Smooth muscle cell (in vitro differentiated cells): Measurements from ENCODE around the gene FAM47C. TPM values are rescaled to one million over a fixed set of nuclear protein-coding genes. Genes with fewer than 3 reads are reported as not detected.

ENCODE experiments used
- DNase-seq: peaks from one replicate; lab custom pipeline; 2025; ENCODE audit not compliant: unreplicated experiment; lab: John Stamatoyannopoulos, UW
- H2AFZ ChIP-seq: fragments of 200-600 bp; sonication (generic); 2 replicates; pipeline ENCODE4 v1.6.0; 2016; ENCODE audit warnings: antibody characterized with exemption, low read depth, mild to moderate bottlenecking
- H3F3A ChIP-seq: fragments of 200-600 bp; sonication (generic); 2 replicates; pipeline ENCODE4 v1.6.0; 2017; ENCODE audit warnings: antibody characterized with exemption, low read depth
- H3K27ac ChIP-seq: fragments of 200-600 bp; sonication (generic); 2 replicates; pipeline ENCODE4 v1.5.1; 2016; ENCODE audit warnings: low read depth, mild to moderate bottlenecking
- H3K27me3 ChIP-seq: fragments of 200-600 bp; sonication (generic); 2 replicates; pipeline ENCODE4 v1.6.1; 2016; ENCODE audit warnings: low read depth, mild to moderate bottlenecking
- H3K36me3 ChIP-seq: fragments of 200-600 bp; sonication (generic); 2 replicates; pipeline ENCODE4 v1.5.1; 2016; ENCODE audit warnings: low read depth
- H3K4me1 ChIP-seq: fragments of 200-600 bp; sonication (generic); 2 replicates; pipeline ENCODE4 v1.5.1; 2016; ENCODE audit warnings: low read depth
- H3K4me2 ChIP-seq: fragments of 200-600 bp; sonication (generic); 2 replicates; pipeline ENCODE4 v1.6.0; 2016; ENCODE audit warnings: mild to moderate bottlenecking
- H3K4me3 ChIP-seq: fragments of 200-600 bp; sonication (generic); 2 replicates; pipeline ENCODE4 v1.5.1; 2016; ENCODE audit warnings: mild to moderate bottlenecking
- H3K79me2 ChIP-seq: fragments of 200-600 bp; sonication (generic); 2 replicates; pipeline ENCODE4 v1.6.0; 2016; ENCODE audit warnings: low read depth, mild to moderate bottlenecking
- H3K9ac ChIP-seq: fragments of 200-600 bp; sonication (generic); 2 replicates; pipeline ENCODE4 v1.6.0; 2016; ENCODE audit warnings: low read depth
- H3K9me3 ChIP-seq: fragments of 200-600 bp; sonication (generic); replicated peaks from 2 replicates; pipeline ENCODE4 v1.5.1; 2016; ENCODE audit warnings: low read depth
- H4K20me1 ChIP-seq: fragments of 200-600 bp; sonication (generic); 2 replicates; pipeline ENCODE4 v1.6.0; 2016; ENCODE audit warnings: low read depth
- CTCF ChIP-seq: fragments of 200-600 bp; sonication (generic); IDR thresholded peaks from 2 replicates; pipeline ENCODE4 v1.5.1; 2017; ENCODE audit warnings: borderline replicate concordance, mild to moderate bottlenecking, antibody characterized with exemption; ENCODE audit not compliant: insufficient read depth, poor library complexity, severe bottlenecking
- WGBS: methylation state at CpG from one replicate; pipeline ENCODE4 v1.1.7; 2016; ENCODE audit warnings: low lambda C conversion rate; 5-methylcytosine and 5-hydroxymethylcytosine counted together
- polyA plus RNA-seq: library from polyadenylated mRNA; unstranded; fragments of >200 nt; fragmentation: Nextera tagmentation; extraction: Ambion mirVana; gene quantifications from 2 replicates; pipeline ENCODE4 v1.2.1, GENCODE V29; 2016
- total RNA-seq: library from RNA; depleted of rRNA; stranded (reverse); fragments of >200 nt; gene quantifications from 2 replicates; pipeline ENCODE4 v1.2.3, GENCODE V29; 2014

FAM47C gene
- total and polyA plus RNA-seq, 2 experiments from 2014 or later = not detected

- no peaks in the 10 kb centered on the region for H3K27me3 ChIP-seq
- no peaks in the 10 kb centered on the region for H4K20me1 ChIP-seq
- H2AFZ ChIP-seq = no peak overlapping the region
- no peaks in the 10 kb centered on the region for H3K9me3 ChIP-seq
- H3K9ac ChIP-seq = no peak overlapping the region
- no peak overlapping the region for H3K4me3 ChIP-seq
- H3K4me1 ChIP-seq = no peaks in the 10 kb centered on the region
- H3K27ac ChIP-seq = no peak overlapping the region
- TF ChIP-seq CTCF = no peak
- DNase-seq = no peak
- no peaks in the 10 kb centered on the region for H3K36me3 ChIP-seq
- H3K79me2 ChIP-seq = no peaks in the 10 kb centered on the region
- no peak overlapping the region for H3K4me2 ChIP-seq
- H3F3A ChIP-seq = no peaks in the 10 kb centered on the region
These were observed 34.6 kb upstream of the FAM47C start for GRCh38 chrX:36973575-36973974.

- no peak overlapping the region for H3K27ac ChIP-seq
- WGBS = 87% methylated on average over 6 of the region's 6 CpGs
- no peak overlapping the region for H3K9ac ChIP-seq
- no peaks in the 10 kb centered on the region for H3K9me3 ChIP-seq
- no peaks in the 10 kb centered on the region for H3K36me3 ChIP-seq
- H3K27me3 ChIP-seq = no peaks in the 10 kb centered on the region
- H3K4me3 ChIP-seq = no peak overlapping the region
- no peak for DNase-seq
- no peak overlapping the region for H2AFZ ChIP-seq
- TF ChIP-seq CTCF = no peak
- no peaks in the 10 kb centered on the region for H4K20me1 ChIP-seq
- no peak overlapping the region for H3K4me2 ChIP-seq
- no peaks in the 10 kb centered on the region for H3K79me2 ChIP-seq
- no peaks in the 10 kb centered on the region for H3K4me1 ChIP-seq
- no peaks in the 10 kb centered on the region for H3F3A ChIP-seq
These were observed 33.3 kb upstream of the FAM47C start for GRCh38 chrX:36974911-36975310.

- Histone ChIP-seq H3K4me1 (no peaks in the 10 kb centered on the region), H3K27me3 (no peaks in the 10 kb centered on the region), H3K4me3 (no peak overlapping the region), H4K20me1 (no peaks in the 10 kb centered on the region), H3K36me3 (no peaks in the 10 kb centered on the region), H3K27ac (no peak overlapping the region), H2AFZ (no peak overlapping the region), H3K9ac (no peak overlapping the region), H3F3A (no peaks in the 10 kb centered on the region), H3K9me3 (no peaks in the 10 kb centered on the region), H3K4me2 (no peak overlapping the region), H3K79me2 (no peaks in the 10 kb centered on the region)
- WGBS = 67% methylated on average over 2 of the region's 2 CpGs
- no peak for DNase-seq
- TF ChIP-seq CTCF = no peak
These were observed 29.3 kb upstream of the FAM47C start for GRCh38 chrX:36978886-36979285.

- Histone ChIP-seq H3K4me2 (no peak overlapping the region), H3K27ac (no peak overlapping the region), H3K79me2 (no peaks in the 10 kb centered on the region), H3K4me3 (no peak overlapping the region), H3K9me3 (no peaks in the 10 kb centered on the region), H3K4me1 (no peaks in the 10 kb centered on the region), H3K9ac (no peak overlapping the region), H2AFZ (no peak overlapping the region), H4K20me1 (no peaks in the 10 kb centered on the region), H3K36me3 (no peaks in the 10 kb centered on the region), H3K27me3 (peaks cover 19% of the 10 kb centered on the region), H3F3A (no peaks in the 10 kb centered on the region)
- no peak for TF ChIP-seq CTCF
- WGBS = 23% methylated on average over 3 of the region's 3 CpGs
- DNase-seq = no peak
These were observed 24.3 kb upstream of the FAM47C start for GRCh38 chrX:36983831-36984230.
